ENCODE results near the gene FOXJ1. TPM values are rescaled to one million over a fixed set of nuclear protein-coding genes. Genes with fewer than 3 reads are reported as not detected.

Gene FOXJ1
- total and polyA plus RNA-seq, 2 experiments from 2014 or later: 1.1 to 1.6 TPM

DNA sequence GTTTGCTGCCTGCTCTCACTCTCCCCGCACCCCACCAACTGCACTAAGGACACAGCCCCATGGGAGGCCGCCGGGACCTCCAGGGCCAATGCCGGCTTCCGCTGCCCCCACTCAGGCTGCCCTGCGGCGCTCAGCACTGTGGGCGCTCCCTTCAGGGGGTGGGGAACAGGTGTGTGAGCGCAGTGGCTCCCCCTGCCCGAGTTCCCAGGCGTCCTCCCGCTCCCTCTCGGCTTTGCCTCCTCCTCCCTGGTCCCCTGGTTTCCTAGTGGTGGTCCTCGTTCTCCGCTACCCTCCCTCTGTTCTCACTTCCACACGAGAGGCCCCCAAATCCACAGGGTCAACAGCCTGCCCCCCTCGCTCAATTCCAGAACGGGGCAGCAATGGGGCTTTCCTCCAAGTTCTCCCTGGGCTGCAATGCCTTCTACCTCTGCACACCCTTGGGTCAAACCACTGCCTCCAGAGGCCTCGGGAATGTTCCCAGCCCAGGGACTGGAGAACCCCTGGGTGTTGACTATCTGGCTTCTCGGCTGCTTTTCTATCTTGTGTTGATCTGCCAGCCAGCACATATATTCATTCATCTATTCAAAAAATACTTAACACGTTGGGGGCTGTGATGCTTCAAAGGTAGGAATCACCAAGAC, 9.9 kb downstream of the FOXJ1 start:
- no peaks in the 10 kb centered on the region for H3K79me2 ChIP-seq
- H3K9me2 ChIP-seq (replicated peaks; ENCODE audit: insufficient read depth): no peaks in the 10 kb centered on the region
- no peak overlapping the region for H3K4me3 ChIP-seq
- no peak for DNase-seq (ENCODE audit: low spot score)
- no peak overlapping the region for H3K27ac ChIP-seq
- no peak overlapping the region for H3K4me2 ChIP-seq
- TF ChIP-seq CTCF (IDR thresholded peaks at IDR 0.05; ENCODE audit: poor library complexity): no peak
- TF ChIP-seq EZH2 (IDR thresholded peaks at IDR 0.05; ENCODE audit: borderline replicate concordance): no peak
- no peak for TF ChIP-seq EZH2phosphoT487 (IDR thresholded peaks at IDR 0.05; ENCODE audit: low read depth, severe bottlenecking, unreplicated experiment)
- peaks cover 14% of the 10 kb centered on the region for H3K4me1 ChIP-seq (ENCODE audit: insufficient read depth)
- H4K20me1 ChIP-seq (ENCODE audit: insufficient read depth, poor library complexity, severe bottlenecking): no peaks in the 10 kb centered on the region
- WGBS (ENCODE audit: low lambda C conversion rate, missing lambda C conversion rate): 52% methylated on average over 18 of the region's 21 CpGs
- H2AFZ ChIP-seq: no peak overlapping the region
- H3K27me3 ChIP-seq: peaks cover 38% of the 10 kb centered on the region
- H3K36me3 ChIP-seq (replicated peaks; ENCODE audit: insufficient read depth, low read depth): no peaks in the 10 kb centered on the region
- no peaks in the 10 kb centered on the region for H3K9me3 ChIP-seq (ENCODE audit: low read depth)

- DNase-seq (ENCODE audit: low spot score): no peak
- Histone ChIP-seq H3K36me3 (replicated peaks; ENCODE audit: insufficient read depth, low read depth) (no peaks in the 10 kb centered on the region), H3K4me1 (ENCODE audit: insufficient read depth) (peaks cover 14% of the 10 kb centered on the region), H3K9me3 (ENCODE audit: low read depth) (no peaks in the 10 kb centered on the region), H3K9me2 (replicated peaks; ENCODE audit: insufficient read depth) (no peaks in the 10 kb centered on the region), H3K27ac (no peak overlapping the region), H3K4me3 (no peak overlapping the region), H3K4me2 (no peak overlapping the region), H2AFZ (no peak overlapping the region), H4K20me1 (ENCODE audit: insufficient read depth, poor library complexity, severe bottlenecking) (no peaks in the 10 kb centered on the region), H3K79me2 (no peaks in the 10 kb centered on the region), H3K27me3 (peaks cover 36% of the 10 kb centered on the region)
- TF ChIP-seq EZH2phosphoT487 (IDR thresholded peaks at IDR 0.05; ENCODE audit: low read depth, severe bottlenecking, unreplicated experiment) (no peak), EZH2 (IDR thresholded peaks at IDR 0.05; ENCODE audit: borderline replicate concordance) (no peak), CTCF (IDR thresholded peaks at IDR 0.05; ENCODE audit: poor library complexity) (no peak)
- 64% methylated on average over 13 of the region's 13 CpGs for WGBS (ENCODE audit: low lambda C conversion rate, missing lambda C conversion rate)
These were observed 10.6 kb downstream of the FOXJ1 start for GRCh38 chr17:76130473-76130872.

GRCh38 chr17:76125922-76126321, 15.1 kb downstream of the FOXJ1 start:
- H3K4me1 ChIP-seq (ENCODE audit: insufficient read depth): peaks cover 3% of the 10 kb centered on the region
- H3K27me3 ChIP-seq: peaks cover 2% of the 10 kb centered on the region
- 100% methylated on average over 1 of the region's 1 CpG for WGBS (ENCODE audit: low lambda C conversion rate, missing lambda C conversion rate)
- DNase-seq (ENCODE audit: low spot score): no peak
- H3K79me2 ChIP-seq: no peaks in the 10 kb centered on the region
- no peak overlapping the region for H3K4me2 ChIP-seq
- no peaks in the 10 kb centered on the region for H3K9me3 ChIP-seq (ENCODE audit: low read depth)
- H2AFZ ChIP-seq: no peak overlapping the region
- H3K4me3 ChIP-seq: no peak overlapping the region
- H3K9me2 ChIP-seq (replicated peaks; ENCODE audit: insufficient read depth): no peaks in the 10 kb centered on the region
- no peak for TF ChIP-seq EZH2 (IDR thresholded peaks at IDR 0.05; ENCODE audit: borderline replicate concordance)
- TF ChIP-seq CTCF (IDR thresholded peaks at IDR 0.05; ENCODE audit: poor library complexity): no peak
- TF ChIP-seq EZH2phosphoT487 (IDR thresholded peaks at IDR 0.05; ENCODE audit: low read depth, severe bottlenecking, unreplicated experiment): no peak
- H3K27ac ChIP-seq: no peak overlapping the region
- H3K36me3 ChIP-seq (replicated peaks; ENCODE audit: insufficient read depth, low read depth): no peaks in the 10 kb centered on the region
- no peaks in the 10 kb centered on the region for H4K20me1 ChIP-seq (ENCODE audit: insufficient read depth, poor library complexity, severe bottlenecking)
